Endodermal cell (in vitro differentiated cells): ENCODE measurements around the gene MGAT5. TPM values are rescaled to one million over a fixed set of nuclear protein-coding genes. Genes with fewer than 3 reads are reported as not detected.

ENCODE experiments used
- DNase-seq: peaks from one replicate; pipeline ENCODE4 v3.0.0-alpha.2; 2017
- H3K27ac ChIP-seq: 2 replicates; pipeline ENCODE4 v1.5.1; 2013; ENCODE audit warnings: mild to moderate bottlenecking, low read depth, low read length, moderate library complexity
- H3K27me3 ChIP-seq: 2 replicates; pipeline ENCODE4 v1.6.1; 2013; ENCODE audit warnings: mild to moderate bottlenecking, low read length, moderate library complexity; ENCODE audit not compliant: insufficient read depth, control insufficient read depth, poor library complexity, severe bottlenecking
- H3K36me3 ChIP-seq: 2 replicates; pipeline ENCODE4 v1.7.0; 2013; ENCODE audit warnings: mild to moderate bottlenecking, low read length, moderate library complexity; ENCODE audit not compliant: control insufficient read depth, insufficient read depth
- H3K4me1 ChIP-seq: one replicate; pipeline ENCODE4 v1.7.0; 2013; ENCODE audit warnings: low read length; ENCODE audit not compliant: control insufficient read depth, insufficient read depth
- H3K4me3 ChIP-seq: 2 replicates; pipeline ENCODE4 v1.5.1; 2013; ENCODE audit warnings: mild to moderate bottlenecking, low read length, moderate library complexity
- H3K9ac ChIP-seq: 2 replicates; pipeline ENCODE4 v1.6.1; 2013; ENCODE audit warnings: mild to moderate bottlenecking, low read length, moderate library complexity; ENCODE audit not compliant: poor library complexity, severe bottlenecking; ENCODE audit errors: extremely low read depth
- H3K9me3 ChIP-seq: 2 replicates; pipeline ENCODE4 v1.6.1; 2013; ENCODE audit warnings: mild to moderate bottlenecking, low read length, moderate library complexity; ENCODE audit not compliant: control insufficient read depth
- H3K27ac Mint-ChIP-seq: 2 replicates; pipeline ENCODE4 v1.8.0; 2020; ENCODE audit warnings: mixed read lengths
- H3K27me3 Mint-ChIP-seq: 2 replicates; pipeline ENCODE4 v1.8.0; 2021; ENCODE audit warnings: mild to moderate bottlenecking, mixed read lengths; ENCODE audit not compliant: insufficient read depth
- H3K36me3 Mint-ChIP-seq: 2 replicates; pipeline ENCODE4 v1.8.0; 2020; ENCODE audit warnings: low read depth, mixed read lengths
- H3K4me1 Mint-ChIP-seq: 2 replicates; pipeline ENCODE4 v1.8.0; 2020; ENCODE audit warnings: mixed read lengths
- H3K4me3 Mint-ChIP-seq: 2 replicates; pipeline ENCODE4 v1.8.0; 2020; ENCODE audit warnings: mild to moderate bottlenecking, moderate library complexity, mixed read lengths
- H3K9me3 Mint-ChIP-seq: 2 replicates; pipeline ENCODE4 v1.8.0; 2020; ENCODE audit warnings: mild to moderate bottlenecking, mixed read lengths
- CTCF ChIP-seq: fragments of 200-600 bp; sonication (generic); conservative IDR thresholded peaks from 2 replicates; pipeline ENCODE4 v1.5.0; 2021; ENCODE audit warnings: antibody characterized with exemption, mild to moderate bottlenecking
- WGBS, 2 experiments: methylation state at CpG; one replicate each; pipeline versions ENCODE4 v1.1.5 to v1.1.7; 2013; ENCODE audit warnings: missing lambda C conversion rate in 2 of 2, mixed read lengths in 1 of 2; ENCODE audit not compliant: insufficient coverage in 1 of 2, insufficient read length in 1 of 2; 5-methylcytosine and 5-hydroxymethylcytosine counted together
- total RNA-seq, 2 donors: library from RNA; stranded (reverse); fragmentation: NEBNext Ultra II Directional in 1 of 2; extraction: Animal tissue kit (Norgen Biotek cat#: 25700) in 1 of 2; gene quantifications; 2 replicates in 1 of 2; 3 replicates in 1 of 2; pipeline ENCODE4 v1.2.1, GENCODE V29; 2021

Gene MGAT5
- total RNA-seq, 2 donors from 2014 or later, result 57.2 to 78.4 TPM

GRCh38 chr2:134250840-134251461 lies 2.9 kb upstream of the MGAT5 start:
- peaks cover 10% of the 10 kb centered on the region for H3K4me1 Mint-ChIP-seq
- H3K27ac ChIP-seq, result no peak overlapping the region
- no peaks in the 10 kb centered on the region for H3K27me3 ChIP-seq
- H3K36me3 ChIP-seq, result peaks cover 4% of the 10 kb centered on the region
- peaks cover 11% of the 10 kb centered on the region for H3K36me3 Mint-ChIP-seq
- H3K9ac ChIP-seq, result no peak overlapping the region
- H3K4me1 ChIP-seq, result no peaks in the 10 kb centered on the region
- no peak for TF ChIP-seq CTCF
- no peaks in the 10 kb centered on the region for H3K27me3 Mint-ChIP-seq
- H3K9me3 ChIP-seq, result no peaks in the 10 kb centered on the region
- H3K4me3 Mint-ChIP-seq, result no peak overlapping the region
- H3K4me3 ChIP-seq, result no peak overlapping the region
- H3K9me3 Mint-ChIP-seq, result no peaks in the 10 kb centered on the region
- 96 to 100% methylated on average over 6 to 8 of the region's 8 CpGs for WGBS, 2 experiments
- no peak for DNase-seq
- no peak overlapping the region for H3K27ac Mint-ChIP-seq

GRCh38 chr2:134252092-134252750 lies 1.7 kb upstream of the MGAT5 start:
- no peak overlapping the region for H3K4me3 Mint-ChIP-seq
- peaks cover 11% of the 10 kb centered on the region for H3K36me3 Mint-ChIP-seq

GRCh38 chr2:134253117-134253704 lies 661 bp upstream of the MGAT5 start:
- Mint-ChIP-seq H3K27me3 (no peaks in the 10 kb centered on the region), H3K4me3 (no peak overlapping the region), H3K36me3 (peaks cover 11% of the 10 kb centered on the region), H3K27ac (no peak overlapping the region), H3K9me3 (no peaks in the 10 kb centered on the region), H3K4me1 (no peaks in the 10 kb centered on the region)
- Histone ChIP-seq H3K36me3 (peaks cover 4% of the 10 kb centered on the region), H3K27me3 (no peaks in the 10 kb centered on the region), H3K9me3 (no peaks in the 10 kb centered on the region), H3K9ac (no peak overlapping the region), H3K4me3 (no peak overlapping the region), H3K4me1 (no peaks in the 10 kb centered on the region), H3K27ac (no peak overlapping the region)
- no peak for TF ChIP-seq CTCF
- WGBS, 2 experiments, result 95 to 100% methylated on average over 4 of the region's 4 CpGs
- DNase-seq, result no peak

More at GRCh38 chr2:134252092-134252750, 1.7 kb upstream of the MGAT5 start:
- TF ChIP-seq CTCF, result no peak
- no peak overlapping the region for H3K9ac ChIP-seq
- Mint-ChIP-seq H3K27me3 (no peaks in the 10 kb centered on the region), H3K4me1 (peaks cover 5% of the 10 kb centered on the region), H3K9me3 (no peaks in the 10 kb centered on the region), H3K27ac (no peak overlapping the region)
- no peaks in the 10 kb centered on the region for H3K4me1 ChIP-seq
- no peaks in the 10 kb centered on the region for H3K9me3 ChIP-seq
- no peak overlapping the region for H3K4me3 ChIP-seq
- no peak overlapping the region for H3K27ac ChIP-seq
- 76 to 90% methylated on average over 2 to 4 of the region's 4 CpGs for WGBS, 2 experiments
- peaks cover 4% of the 10 kb centered on the region for H3K36me3 ChIP-seq
- DNase-seq, result no peak
- no peaks in the 10 kb centered on the region for H3K27me3 ChIP-seq
